ENCODE measurements around the gene PNPLA4.

The PNPLA4 gene

DNA sequence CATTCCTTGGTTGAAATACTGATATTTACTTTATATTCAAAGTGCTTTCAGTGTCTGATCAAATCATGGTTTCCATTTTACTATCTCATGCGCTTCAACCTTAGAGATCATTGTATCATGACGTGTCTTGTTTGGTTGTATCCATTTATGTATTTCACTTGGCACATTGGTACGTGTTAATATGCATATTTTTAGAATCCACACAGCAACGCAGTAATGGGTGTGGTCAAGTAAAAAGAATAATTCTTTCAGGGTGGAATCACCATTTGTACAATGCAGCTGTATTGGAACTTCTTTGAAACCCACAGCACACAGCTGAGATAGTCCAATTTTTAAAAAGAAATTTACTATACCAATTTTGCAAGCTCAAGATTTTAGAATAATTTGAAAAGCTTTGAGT is 55.2 kb downstream of the PNPLA4 start:
- no peak for DNase-seq (ENCODE audit: low read depth)

DNA sequence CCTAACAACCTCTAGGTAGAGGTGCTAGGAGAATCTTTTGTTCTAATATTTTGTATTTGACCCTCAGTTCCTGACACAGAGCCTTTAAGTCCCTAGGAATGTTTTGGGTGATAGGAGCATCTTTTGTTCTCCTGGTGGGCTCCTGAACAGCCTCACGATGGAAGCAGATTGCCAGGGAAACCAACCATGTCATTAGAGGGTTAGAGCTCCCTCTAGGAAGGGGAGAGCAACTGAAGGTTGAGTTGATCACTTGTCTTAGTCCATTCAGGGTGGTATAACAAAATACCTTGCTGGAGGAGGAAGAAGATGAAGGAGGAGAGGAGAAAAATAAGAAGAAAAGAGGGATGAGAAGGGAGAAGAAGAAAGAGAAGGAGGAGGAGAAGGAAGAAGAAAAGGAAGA is 75.0 kb downstream of the PNPLA4 start:
- DNase-seq (ENCODE audit: low read depth): no peak

All from HS-27A (cell line).